Hepatocyte (in vitro differentiated cells): ENCODE measurements around the gene PRDX1. TPM values are rescaled to one million over a fixed set of nuclear protein-coding genes. Genes with fewer than 3 reads are reported as not detected.

ENCODE experiments used
- DNase-seq: peaks from one replicate; pipeline ENCODE4 v3.0.0-alpha.2; 2016; ENCODE audit warnings: low spot score
- H2AFZ ChIP-seq: fragments of 200-600 bp; sonication (generic); 2 replicates; pipeline ENCODE4 v1.6.0; 2016; ENCODE audit warnings: antibody characterized with exemption, mild to moderate bottlenecking
- H3K27ac ChIP-seq: fragments of 200-600 bp; sonication (generic); 2 replicates; pipeline ENCODE4 v1.5.1; 2016; ENCODE audit warnings: mild to moderate bottlenecking
- H3K27me3 ChIP-seq: fragments of 200-600 bp; sonication (generic); 2 replicates; pipeline ENCODE4 v1.6.1; 2016
- H3K36me3 ChIP-seq: fragments of 200-600 bp; sonication (generic); replicated peaks from 2 replicates; pipeline ENCODE4 v1.5.1; 2016; ENCODE audit warnings: low read depth; ENCODE audit not compliant: insufficient read depth
- H3K4me1 ChIP-seq: fragments of 200-600 bp; sonication (generic); 2 replicates; pipeline ENCODE4 v1.5.1; 2016; ENCODE audit warnings: mild to moderate bottlenecking, moderate library complexity; ENCODE audit not compliant: insufficient read depth
- H3K4me2 ChIP-seq: fragments of 200-600 bp; sonication (generic); 2 replicates; pipeline ENCODE4 v1.6.0; 2016
- H3K4me3 ChIP-seq: fragments of 200-600 bp; sonication (generic); 2 replicates; pipeline ENCODE4 v1.5.1; 2016; ENCODE audit warnings: mild to moderate bottlenecking
- H3K79me2 ChIP-seq: fragments of 200-600 bp; sonication (generic); 2 replicates; pipeline ENCODE4 v1.6.0; 2017; ENCODE audit warnings: mild to moderate bottlenecking
- H3K9me2 ChIP-seq: fragments of 200-600 bp; sonication (generic); replicated peaks from 2 replicates; pipeline ENCODE4 v1.6.0; 2017; ENCODE audit warnings: mild to moderate bottlenecking; ENCODE audit not compliant: insufficient read depth
- H3K9me3 ChIP-seq: fragments of 200-600 bp; sonication (generic); 2 replicates; pipeline ENCODE4 v1.5.1; 2016; ENCODE audit warnings: low read depth, mild to moderate bottlenecking
- H4K20me1 ChIP-seq: fragments of 200-600 bp; sonication (generic); 2 replicates; pipeline ENCODE4 v1.6.0; 2016; ENCODE audit warnings: mild to moderate bottlenecking; ENCODE audit not compliant: insufficient read depth, poor library complexity, severe bottlenecking
- EZH2 ChIP-seq: fragments of 200-600 bp; sonication (generic); IDR thresholded peaks from 2 replicates; pipeline ENCODE4 v1.6.1; 2016; ENCODE audit warnings: antibody characterized with exemption, mild to moderate bottlenecking, borderline replicate concordance
- EZH2phosphoT487 ChIP-seq: fragments of 200-600 bp; sonication (generic); IDR thresholded peaks from one replicate; pipeline ENCODE4 v1.6.1; 2018; ENCODE audit warnings: antibody characterized with exemption, mild to moderate bottlenecking, low read depth, moderate library complexity; ENCODE audit not compliant: unreplicated experiment, severe bottlenecking
- WGBS: methylation state at CpG from one replicate; pipeline ENCODE4 v1.1.6; 2016; ENCODE audit warnings: low lambda C conversion rate; ENCODE audit errors: missing lambda C conversion rate; 5-methylcytosine and 5-hydroxymethylcytosine counted together
- polyA plus RNA-seq: library from polyadenylated mRNA; unstranded; fragments of >200 nt; fragmentation: Nextera tagmentation; extraction: Ambion mirVana; gene quantifications from 2 replicates; pipeline ENCODE4 v1.2.1, GENCODE V29; 2016
- total RNA-seq: library from RNA; depleted of rRNA; stranded (reverse); fragments of >200 nt; gene quantifications from 2 replicates; pipeline ENCODE4 v1.2.3, GENCODE V29; 2014
- TF ChIP-seq, protein P1 (sequence below): fragments of 200-600 bp; sonication (generic); IDR thresholded peaks from 2 replicates; pipeline ENCODE4 v1.5.1; 2016; ENCODE audit warnings: antibody characterized with exemption, mild to moderate bottlenecking; ENCODE audit not compliant: poor library complexity

Gene PRDX1
- total and polyA plus RNA-seq, 2 experiments from 2014 or later, result 523 to 660 TPM

DNA sequence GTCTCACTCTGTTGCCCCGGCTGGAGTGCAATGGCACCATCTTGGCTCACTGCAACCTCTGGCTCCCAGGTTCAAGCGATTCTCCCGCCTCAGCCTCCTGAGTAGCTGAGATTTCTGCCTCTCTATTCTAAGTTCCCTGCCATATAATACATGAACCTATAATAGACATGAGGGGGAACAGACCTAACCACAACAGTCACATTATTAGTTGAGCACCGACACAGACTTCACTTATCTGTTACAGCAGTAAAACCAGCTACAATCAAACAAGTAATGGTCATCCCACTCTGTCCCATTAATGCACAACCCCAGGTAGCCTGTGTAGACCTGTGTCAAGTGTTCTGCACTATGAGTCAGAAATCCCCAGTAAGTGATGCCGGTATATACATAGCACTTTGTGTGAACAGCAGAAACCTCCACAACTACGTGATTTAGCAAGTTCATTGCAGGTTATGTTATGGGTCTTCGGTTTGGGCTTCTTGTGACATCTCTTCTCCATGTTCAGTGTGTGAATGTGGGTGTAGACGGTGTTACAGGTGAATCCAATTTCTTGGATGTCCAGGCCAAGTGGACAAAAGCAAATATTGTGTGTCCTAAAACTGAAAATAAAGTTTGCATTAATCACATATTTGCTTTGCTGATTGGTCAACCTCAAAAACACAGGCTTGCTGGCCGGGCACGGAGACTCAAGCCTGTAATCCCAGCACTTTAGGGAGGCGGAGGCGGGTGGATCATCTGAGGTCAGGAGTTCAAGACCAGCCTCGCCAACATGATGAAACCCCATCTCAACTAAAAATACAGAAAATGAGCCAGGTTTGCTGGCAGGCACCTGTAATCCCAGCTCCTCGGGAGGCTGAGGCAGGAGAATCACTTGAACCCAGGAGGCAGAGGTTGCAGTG, 18.0 kb downstream of the PRDX1 start:
- Histone ChIP-seq H3K4me3 (no peak overlapping the region), H3K4me2 (no peak overlapping the region), H2AFZ (no peak overlapping the region), H4K20me1 (no peaks in the 10 kb centered on the region), H3K9me2 (no peaks in the 10 kb centered on the region), H3K4me1 (peaks cover 4% of the 10 kb centered on the region), H3K36me3 (no peaks in the 10 kb centered on the region), H3K79me2 (peaks cover 3% of the 10 kb centered on the region), H3K27ac (no peak overlapping the region), H3K9me3 (no peaks in the 10 kb centered on the region), H3K27me3 (no peaks in the 10 kb centered on the region)
- no peak for DNase-seq
- WGBS, result 90% methylated on average over 14 of the region's 14 CpGs
- TF ChIP-seq, protein P1, sequence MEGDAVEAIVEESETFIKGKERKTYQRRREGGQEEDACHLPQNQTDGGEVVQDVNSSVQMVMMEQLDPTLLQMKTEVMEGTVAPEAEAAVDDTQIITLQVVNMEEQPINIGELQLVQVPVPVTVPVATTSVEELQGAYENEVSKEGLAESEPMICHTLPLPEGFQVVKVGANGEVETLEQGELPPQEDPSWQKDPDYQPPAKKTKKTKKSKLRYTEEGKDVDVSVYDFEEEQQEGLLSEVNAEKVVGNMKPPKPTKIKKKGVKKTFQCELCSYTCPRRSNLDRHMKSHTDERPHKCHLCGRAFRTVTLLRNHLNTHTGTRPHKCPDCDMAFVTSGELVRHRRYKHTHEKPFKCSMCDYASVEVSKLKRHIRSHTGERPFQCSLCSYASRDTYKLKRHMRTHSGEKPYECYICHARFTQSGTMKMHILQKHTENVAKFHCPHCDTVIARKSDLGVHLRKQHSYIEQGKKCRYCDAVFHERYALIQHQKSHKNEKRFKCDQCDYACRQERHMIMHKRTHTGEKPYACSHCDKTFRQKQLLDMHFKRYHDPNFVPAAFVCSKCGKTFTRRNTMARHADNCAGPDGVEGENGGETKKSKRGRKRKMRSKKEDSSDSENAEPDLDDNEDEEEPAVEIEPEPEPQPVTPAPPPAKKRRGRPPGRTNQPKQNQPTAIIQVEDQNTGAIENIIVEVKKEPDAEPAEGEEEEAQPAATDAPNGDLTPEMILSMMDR, result no peak
- TF ChIP-seq EZH2 (no peak), EZH2phosphoT487 (no peak)

DNA sequence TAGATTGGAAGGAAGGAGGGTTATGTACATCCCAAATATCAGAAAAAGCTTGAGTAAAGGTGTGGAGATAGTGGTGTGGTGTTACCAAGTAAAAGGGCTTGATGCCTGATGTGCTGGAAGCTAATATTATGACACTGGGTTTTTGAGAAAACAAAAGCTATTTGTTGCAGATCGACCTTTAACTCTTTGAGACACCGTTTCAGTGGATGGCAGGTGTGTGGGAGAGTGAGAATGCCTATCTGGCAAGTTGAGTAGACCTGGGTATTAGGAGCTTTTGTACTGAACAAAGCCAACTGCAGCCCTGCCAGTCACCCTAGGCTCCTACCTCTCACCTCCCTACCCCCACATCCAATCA, 20.2 kb downstream of the PRDX1 start:
- H3K36me3 ChIP-seq, result no peaks in the 10 kb centered on the region
- no peaks in the 10 kb centered on the region for H3K27me3 ChIP-seq
- peak overlapping the region; percentile 74 for H3K4me2 ChIP-seq
- no peak for TF ChIP-seq EZH2
- TF ChIP-seq, protein P1, result no peak
- TF ChIP-seq EZH2phosphoT487, result no peak
- H2AFZ ChIP-seq, result no peak overlapping the region
- no peaks in the 10 kb centered on the region for H3K9me3 ChIP-seq
- no peaks in the 10 kb centered on the region for H3K9me2 ChIP-seq
- 65% methylated on average over 2 of the region's 2 CpGs for WGBS
- H3K4me3 ChIP-seq, result no peak overlapping the region
- no peak for DNase-seq
- H4K20me1 ChIP-seq, result no peaks in the 10 kb centered on the region
- no peak overlapping the region for H3K27ac ChIP-seq
- H3K4me1 ChIP-seq, result peaks cover 4% of the 10 kb centered on the region
- peaks cover 3% of the 10 kb centered on the region for H3K79me2 ChIP-seq

DNA sequence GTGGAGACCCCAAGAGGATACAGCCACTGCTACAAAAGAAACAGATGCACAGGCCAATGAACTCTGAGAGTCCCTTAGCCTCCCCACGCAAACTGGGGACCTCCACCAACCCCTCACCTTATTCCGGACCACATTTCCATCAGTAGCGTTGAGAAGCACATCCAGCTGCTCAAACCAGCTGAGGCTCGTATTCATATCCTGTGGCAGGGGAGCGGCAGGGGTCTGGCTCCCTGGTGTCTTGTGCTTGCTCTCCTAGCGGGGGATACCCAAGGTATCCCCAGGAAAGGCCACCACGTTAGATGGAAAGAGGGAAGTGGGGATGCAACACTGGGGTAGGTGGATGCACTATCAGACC, 22.3 kb downstream of the PRDX1 start:
- Histone ChIP-seq H3K4me2 (peak overlapping the region; percentile 83), H4K20me1 (no peaks in the 10 kb centered on the region), H3K4me1 (peaks cover 4% of the 10 kb centered on the region), H3K27ac (no peak overlapping the region), H2AFZ (peak overlapping the region; percentile 57), H3K27me3 (no peaks in the 10 kb centered on the region), H3K36me3 (no peaks in the 10 kb centered on the region), H3K9me3 (no peaks in the 10 kb centered on the region), H3K4me3 (peak overlapping the region; percentile 40), H3K79me2 (peaks cover 3% of the 10 kb centered on the region), H3K9me2 (no peaks in the 10 kb centered on the region)
- no peak for TF ChIP-seq EZH2phosphoT487
- TF ChIP-seq, protein P1, result no peak
- TF ChIP-seq EZH2, result no peak
- 9% methylated on average over 7 of the region's 7 CpGs for WGBS
- no peak for DNase-seq
